Sigmoid colon (tissue), 3 donors: ENCODE data around the gene ESPNL.

Experiments
- POLR2A ChIP-seq, 2 donors: fragments of 450-650 bp; IDR thresholded peaks; one replicate each; pipeline ENCODE4 v1.6.1; 2016; ENCODE audit warnings: antibody characterized with exemption in 2 of 2, mild to moderate bottlenecking in 2 of 2, moderate library complexity in 2 of 2
- TF ChIP-seq, protein P1 (sequence below), 4 experiments: fragments of 450-650 bp in 3 of 4; fragments of 200-600 bp in 1 of 4; IDR thresholded peaks; one replicate each; pipeline ENCODE4 v1.5.1; 2016 to 2019; ENCODE audit warnings: antibody characterized with exemption in 4 of 4, mild to moderate bottlenecking in 3 of 4, moderate library complexity in 2 of 4

DNA sequence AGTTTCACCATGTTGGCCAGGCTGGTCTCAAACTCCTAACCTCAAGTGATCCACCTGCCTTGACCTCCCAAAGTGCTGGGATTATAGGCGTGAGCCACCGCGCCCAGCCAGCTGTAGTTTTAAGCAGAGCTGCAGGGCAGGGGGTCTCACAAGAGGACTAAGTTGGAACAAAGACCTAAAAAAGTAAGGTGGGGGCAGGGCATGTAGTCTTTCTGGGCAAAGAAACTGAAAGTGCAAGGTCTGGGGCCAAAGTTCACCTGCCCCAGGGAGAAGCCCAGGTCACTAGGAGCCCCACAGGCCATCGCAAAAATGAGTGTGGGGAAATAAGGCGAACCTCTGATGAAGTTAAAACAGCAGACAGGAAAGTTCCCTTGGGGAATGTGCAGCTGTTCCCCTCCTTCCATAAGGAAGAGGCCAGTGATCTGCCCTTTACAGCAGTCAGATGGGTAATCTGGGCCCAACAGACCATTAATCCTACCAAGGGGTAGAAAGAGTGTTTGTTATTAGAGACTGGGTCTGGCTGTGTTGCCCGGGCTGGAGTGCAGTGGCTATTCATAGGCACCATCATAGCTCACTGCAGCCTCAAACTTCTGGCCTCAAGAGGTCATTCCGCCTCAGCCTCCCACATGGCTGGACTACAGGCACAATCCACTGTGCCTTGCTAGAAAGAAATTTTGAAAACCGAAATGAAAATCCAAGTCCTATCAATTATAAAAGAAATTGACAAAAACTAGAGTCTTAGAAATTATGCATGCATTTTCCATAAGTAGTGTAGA, 36.5 kb upstream of the ESPNL start:
- TF ChIP-seq POLR2A (IDR thresholded peaks at IDR 0.05): no peak
- TF ChIP-seq, protein P1, sequence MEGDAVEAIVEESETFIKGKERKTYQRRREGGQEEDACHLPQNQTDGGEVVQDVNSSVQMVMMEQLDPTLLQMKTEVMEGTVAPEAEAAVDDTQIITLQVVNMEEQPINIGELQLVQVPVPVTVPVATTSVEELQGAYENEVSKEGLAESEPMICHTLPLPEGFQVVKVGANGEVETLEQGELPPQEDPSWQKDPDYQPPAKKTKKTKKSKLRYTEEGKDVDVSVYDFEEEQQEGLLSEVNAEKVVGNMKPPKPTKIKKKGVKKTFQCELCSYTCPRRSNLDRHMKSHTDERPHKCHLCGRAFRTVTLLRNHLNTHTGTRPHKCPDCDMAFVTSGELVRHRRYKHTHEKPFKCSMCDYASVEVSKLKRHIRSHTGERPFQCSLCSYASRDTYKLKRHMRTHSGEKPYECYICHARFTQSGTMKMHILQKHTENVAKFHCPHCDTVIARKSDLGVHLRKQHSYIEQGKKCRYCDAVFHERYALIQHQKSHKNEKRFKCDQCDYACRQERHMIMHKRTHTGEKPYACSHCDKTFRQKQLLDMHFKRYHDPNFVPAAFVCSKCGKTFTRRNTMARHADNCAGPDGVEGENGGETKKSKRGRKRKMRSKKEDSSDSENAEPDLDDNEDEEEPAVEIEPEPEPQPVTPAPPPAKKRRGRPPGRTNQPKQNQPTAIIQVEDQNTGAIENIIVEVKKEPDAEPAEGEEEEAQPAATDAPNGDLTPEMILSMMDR (IDR thresholded peaks at IDR 0.05): no peak
